ENCODE measurements around the gene KCND2.

DNA sequence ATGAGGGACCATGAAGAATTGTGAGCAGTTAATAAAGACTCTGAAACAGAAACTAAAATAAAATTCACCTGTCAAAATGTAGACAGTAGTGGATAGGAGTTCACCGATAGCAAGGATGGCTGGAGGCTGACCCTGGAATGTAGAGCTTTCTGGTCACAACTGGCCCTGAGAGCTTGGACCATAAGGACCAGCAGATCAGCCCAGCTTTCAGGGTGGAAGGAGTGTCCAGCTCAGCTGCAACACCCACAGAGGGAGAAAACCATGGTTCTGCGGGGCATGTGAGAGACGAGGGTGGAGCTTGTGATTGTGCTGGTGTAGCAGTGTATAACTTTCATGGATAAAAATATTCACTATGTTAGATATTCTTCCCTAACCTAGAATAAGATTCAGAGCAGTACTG is 199.9 kb downstream of the KCND2 start:
- TF ChIP-seq, protein P1, sequence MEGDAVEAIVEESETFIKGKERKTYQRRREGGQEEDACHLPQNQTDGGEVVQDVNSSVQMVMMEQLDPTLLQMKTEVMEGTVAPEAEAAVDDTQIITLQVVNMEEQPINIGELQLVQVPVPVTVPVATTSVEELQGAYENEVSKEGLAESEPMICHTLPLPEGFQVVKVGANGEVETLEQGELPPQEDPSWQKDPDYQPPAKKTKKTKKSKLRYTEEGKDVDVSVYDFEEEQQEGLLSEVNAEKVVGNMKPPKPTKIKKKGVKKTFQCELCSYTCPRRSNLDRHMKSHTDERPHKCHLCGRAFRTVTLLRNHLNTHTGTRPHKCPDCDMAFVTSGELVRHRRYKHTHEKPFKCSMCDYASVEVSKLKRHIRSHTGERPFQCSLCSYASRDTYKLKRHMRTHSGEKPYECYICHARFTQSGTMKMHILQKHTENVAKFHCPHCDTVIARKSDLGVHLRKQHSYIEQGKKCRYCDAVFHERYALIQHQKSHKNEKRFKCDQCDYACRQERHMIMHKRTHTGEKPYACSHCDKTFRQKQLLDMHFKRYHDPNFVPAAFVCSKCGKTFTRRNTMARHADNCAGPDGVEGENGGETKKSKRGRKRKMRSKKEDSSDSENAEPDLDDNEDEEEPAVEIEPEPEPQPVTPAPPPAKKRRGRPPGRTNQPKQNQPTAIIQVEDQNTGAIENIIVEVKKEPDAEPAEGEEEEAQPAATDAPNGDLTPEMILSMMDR (conservative IDR thresholded peaks at IDR 0.05): no peak
- no peak for TF ChIP-seq EZH2 (IDR thresholded peaks at IDR 0.05; ENCODE audit: low read depth)
